Stimulated activated CD4-positive, alpha-beta T cell treated with anti-CD3 and anti-CD28 coated beads, Interleukin-2, amount 100 ng/mL, for 4 hours (primary cell): ENCODE measurements around the gene CDCP1.

ENCODE experiments used
- DNase-seq: peaks from one replicate; pipeline ENCODE4 v3.0.0-alpha.2; 2020; ENCODE audit warnings: low read depth

The CDCP1 gene

GRCh38 chr3:45135959-45136358 lies 10.2 kb downstream of the CDCP1 start:
- DNase-seq, result no peak

GRCh38 chr3:45134758-45135521 lies 11.2 kb downstream of the CDCP1 start:
- DNase-seq, result no peak

- DNase-seq, result no peak
Observed at GRCh38 chr3:45132568-45133211, 13.5 kb downstream of the CDCP1 start.

GRCh38 chr3:45131201-45131600 lies 15.0 kb downstream of the CDCP1 start:
- DNase-seq, result no peak

GRCh38 chr3:45130476-45130875 lies 15.7 kb downstream of the CDCP1 start:
- no peak for DNase-seq

- no peak for DNase-seq
Observed at GRCh38 chr3:45128950-45129349, 17.2 kb downstream of the CDCP1 start.

- no peak for DNase-seq
Observed at GRCh38 chr3:45127130-45127822, 18.9 kb downstream of the CDCP1 start.

GRCh38 chr3:45126730-45127129 lies 19.4 kb downstream of the CDCP1 start:
- no peak for DNase-seq

- DNase-seq, result no peak
Observed at GRCh38 chr3:45125550-45126026, 20.6 kb downstream of the CDCP1 start.

- DNase-seq, result no peak
Observed at GRCh38 chr3:45124956-45125355, 21.2 kb downstream of the CDCP1 start.

GRCh38 chr3:45124352-45124751 lies 21.8 kb downstream of the CDCP1 start:
- DNase-seq, result no peak

- no peak for DNase-seq
Observed at GRCh38 chr3:45123581-45124269, 22.5 kb downstream of the CDCP1 start.

GRCh38 chr3:45123030-45123429 lies 23.1 kb downstream of the CDCP1 start:
- no peak for DNase-seq

GRCh38 chr3:45120359-45121158 lies 25.6 kb downstream of the CDCP1 start:
- DNase-seq, result no peak

GRCh38 chr3:45119824-45120358 lies 26.3 kb downstream of the CDCP1 start:
- DNase-seq, result no peak

- DNase-seq, result no peak
Observed at GRCh38 chr3:45119376-45119775, 26.8 kb downstream of the CDCP1 start.

- DNase-seq, result no peak
Observed at GRCh38 chr3:45118615-45119071, 27.5 kb downstream of the CDCP1 start.

GRCh38 chr3:45116350-45116749 lies 29.8 kb downstream of the CDCP1 start:
- DNase-seq, result no peak

GRCh38 chr3:45113625-45114050 lies 32.5 kb downstream of the CDCP1 start:
- no peak for DNase-seq

- DNase-seq, result no peak
Observed at GRCh38 chr3:45112939-45113338, 33.2 kb downstream of the CDCP1 start.

- no peak for DNase-seq
Observed at GRCh38 chr3:45110509-45110833, 35.7 kb downstream of the CDCP1 start.
